ENCODE measurements around the gene LARGE1. TPM values are rescaled to one million over a fixed set of nuclear protein-coding genes. Genes with fewer than 3 reads are reported as not detected.

LARGE1 gene
- polyA plus RNA-seq, 1 experiment = 8.5 TPM

DNA sequence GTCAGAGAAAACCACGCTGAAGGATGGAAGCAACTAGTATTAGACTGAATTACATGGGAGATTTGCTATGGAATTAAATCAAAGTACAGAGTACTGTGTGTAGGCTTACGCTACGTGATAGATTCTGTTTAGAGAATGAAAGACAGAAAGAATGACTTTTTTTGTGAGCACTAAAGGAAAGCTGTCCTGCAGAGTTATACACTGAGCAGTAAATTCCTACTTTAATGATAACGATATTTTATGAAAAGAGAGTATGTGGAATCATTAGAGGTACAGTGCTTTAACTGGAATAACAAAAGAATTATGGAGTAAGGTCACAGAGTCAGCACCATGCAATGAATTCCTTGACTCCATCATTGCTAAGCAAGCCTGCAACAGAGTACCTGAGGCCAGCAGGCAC lies 566.8 kb downstream of the LARGE1 start:
- no peaks in the 10 kb centered on the region for H3K27me3 ChIP-seq (ENCODE audit: control insufficient read depth, insufficient read depth, low read length)
- CTCF ChIA-PET = interaction anchor here (0.6 kb wide), 1 partner anchor 852 kb away, joined by 3 read pairs; no protein-coding TSS in a partner anchor
- no peak overlapping the region for H3K4me3 ChIP-seq (ENCODE audit: low read depth, low read length)
- POLR2A ChIA-PET = no interaction called here
- no peak for DNase-seq (ENCODE audit: low read depth)
- H3K36me3 ChIP-seq (ENCODE audit: control insufficient read depth, insufficient read depth, low read length) = no peaks in the 10 kb centered on the region
- TF ChIP-seq, protein P1, sequence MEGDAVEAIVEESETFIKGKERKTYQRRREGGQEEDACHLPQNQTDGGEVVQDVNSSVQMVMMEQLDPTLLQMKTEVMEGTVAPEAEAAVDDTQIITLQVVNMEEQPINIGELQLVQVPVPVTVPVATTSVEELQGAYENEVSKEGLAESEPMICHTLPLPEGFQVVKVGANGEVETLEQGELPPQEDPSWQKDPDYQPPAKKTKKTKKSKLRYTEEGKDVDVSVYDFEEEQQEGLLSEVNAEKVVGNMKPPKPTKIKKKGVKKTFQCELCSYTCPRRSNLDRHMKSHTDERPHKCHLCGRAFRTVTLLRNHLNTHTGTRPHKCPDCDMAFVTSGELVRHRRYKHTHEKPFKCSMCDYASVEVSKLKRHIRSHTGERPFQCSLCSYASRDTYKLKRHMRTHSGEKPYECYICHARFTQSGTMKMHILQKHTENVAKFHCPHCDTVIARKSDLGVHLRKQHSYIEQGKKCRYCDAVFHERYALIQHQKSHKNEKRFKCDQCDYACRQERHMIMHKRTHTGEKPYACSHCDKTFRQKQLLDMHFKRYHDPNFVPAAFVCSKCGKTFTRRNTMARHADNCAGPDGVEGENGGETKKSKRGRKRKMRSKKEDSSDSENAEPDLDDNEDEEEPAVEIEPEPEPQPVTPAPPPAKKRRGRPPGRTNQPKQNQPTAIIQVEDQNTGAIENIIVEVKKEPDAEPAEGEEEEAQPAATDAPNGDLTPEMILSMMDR (IDR thresholded peaks at IDR 0.05; ENCODE audit: insufficient read depth, low read depth, low read length) = no peak

DNA sequence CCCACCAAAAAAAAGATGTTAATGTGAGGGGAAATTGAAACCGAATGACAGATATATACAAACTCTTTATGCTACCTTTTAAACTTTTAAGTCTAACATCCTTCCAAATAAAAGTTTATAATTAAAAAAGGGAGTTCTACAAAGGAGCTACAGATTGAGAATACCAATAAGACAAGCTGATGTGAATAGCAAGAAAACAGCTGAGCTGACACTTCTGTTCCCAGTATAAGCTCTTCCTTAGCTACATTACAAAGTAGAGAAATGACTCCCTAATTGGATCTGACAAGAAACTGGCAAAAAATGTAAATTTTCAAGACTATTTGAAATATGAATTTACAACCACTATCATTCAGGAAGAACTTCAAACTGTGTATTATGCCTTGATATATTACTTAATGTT lies 567.5 kb downstream of the LARGE1 start:
- DNase-seq (ENCODE audit: low read depth) = no peak
- H3K4me3 ChIP-seq (ENCODE audit: low read depth, low read length) = no peak overlapping the region
- H3K27me3 ChIP-seq (ENCODE audit: control insufficient read depth, insufficient read depth, low read length) = no peaks in the 10 kb centered on the region
- ChIA-PET CTCF (interaction anchor here (1.1 kb wide), 1 partner anchor 18 kb away, joined by 4 read pairs; no protein-coding TSS in a partner anchor), POLR2A (no interaction called here)
- no peaks in the 10 kb centered on the region for H3K36me3 ChIP-seq (ENCODE audit: control insufficient read depth, insufficient read depth, low read length)
- TF ChIP-seq, protein P1 (IDR thresholded peaks at IDR 0.05; ENCODE audit: insufficient read depth, low read depth, low read length) = no peak

DNA sequence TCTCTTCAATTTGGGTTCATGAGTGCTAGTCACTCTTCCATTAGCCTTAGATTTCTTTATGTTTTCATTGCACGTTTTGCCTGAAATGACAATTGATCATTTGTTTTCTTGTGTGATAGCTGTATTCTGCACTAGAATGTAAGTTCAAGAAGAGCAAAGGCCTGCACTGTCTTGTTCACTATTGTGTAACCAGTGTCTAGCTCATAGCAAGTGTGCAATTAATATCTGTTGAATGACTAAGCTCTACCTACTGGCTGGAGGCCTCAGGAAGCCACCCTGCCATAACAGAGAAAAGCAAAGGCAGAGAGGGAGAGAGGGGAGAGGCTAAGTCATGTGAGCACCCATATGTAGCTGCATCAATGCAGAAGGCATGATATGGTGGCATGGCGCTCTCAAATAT lies 569.3 kb downstream of the LARGE1 start:
- TF ChIP-seq, protein P1 (IDR thresholded peaks at IDR 0.05; ENCODE audit: insufficient read depth, low read depth, low read length) = no peak
- no peak for DNase-seq (ENCODE audit: low read depth)
- Histone ChIP-seq H3K36me3 (ENCODE audit: control insufficient read depth, insufficient read depth, low read length) (no peaks in the 10 kb centered on the region), H3K4me3 (ENCODE audit: low read depth, low read length) (no peak overlapping the region), H3K27me3 (ENCODE audit: control insufficient read depth, insufficient read depth, low read length) (no peaks in the 10 kb centered on the region)
- CTCF ChIA-PET = no interaction called here
- POLR2A ChIA-PET = no interaction called here

DNA sequence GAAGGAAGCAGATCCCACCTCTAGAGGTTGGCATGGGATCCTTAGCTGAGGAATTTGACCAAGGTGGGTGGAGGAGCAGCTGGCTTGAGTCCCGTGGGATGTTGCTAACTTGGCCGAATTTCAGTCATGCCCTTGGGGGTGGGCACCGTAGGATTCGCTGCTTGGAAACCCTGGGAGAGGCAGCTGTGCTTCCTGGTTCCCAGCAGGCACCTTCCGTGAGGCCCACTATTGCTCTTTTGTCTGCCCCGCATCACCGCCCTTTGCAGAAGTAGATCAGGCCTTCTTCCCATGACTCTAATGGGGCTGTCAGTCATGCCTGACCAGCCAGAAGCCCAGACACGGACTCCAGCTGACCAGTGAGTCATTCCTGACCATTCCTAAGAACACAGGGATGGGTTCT lies 569.8 kb downstream of the LARGE1 start:
- ChIA-PET POLR2A (no interaction called here), CTCF (no interaction called here)
- Histone ChIP-seq H3K4me3 (ENCODE audit: low read depth, low read length) (no peak overlapping the region), H3K36me3 (ENCODE audit: control insufficient read depth, insufficient read depth, low read length) (no peaks in the 10 kb centered on the region), H3K27me3 (ENCODE audit: control insufficient read depth, insufficient read depth, low read length) (no peaks in the 10 kb centered on the region)
- TF ChIP-seq, protein P1 (IDR thresholded peaks at IDR 0.05; ENCODE audit: insufficient read depth, low read depth, low read length) = no peak
- no peak for DNase-seq (ENCODE audit: low read depth)

DNA sequence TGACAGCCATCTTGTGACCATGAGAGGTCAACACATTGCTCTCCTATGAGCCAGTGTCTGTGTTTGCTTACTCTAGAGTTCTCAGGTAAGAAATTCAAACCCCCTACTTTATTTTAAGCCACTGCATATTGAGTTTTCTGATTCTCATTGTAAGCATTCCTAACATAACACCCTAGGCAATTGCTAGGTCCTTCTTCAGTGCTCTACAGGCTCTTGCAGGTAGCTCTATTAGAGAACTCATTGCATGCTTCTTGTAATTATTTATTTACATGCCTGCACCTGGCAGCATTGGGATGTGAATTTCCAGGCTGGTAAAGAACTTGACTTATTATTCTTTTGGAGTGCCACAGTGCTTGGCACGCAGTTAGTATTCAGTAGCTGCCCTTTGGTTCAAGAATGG lies 573.3 kb downstream of the LARGE1 start:
- DNase-seq (ENCODE audit: low read depth) = no peak
- H3K4me3 ChIP-seq (ENCODE audit: low read depth, low read length) = no peak overlapping the region
- ChIA-PET CTCF (no interaction called here), POLR2A (no interaction called here)
- H3K27me3 ChIP-seq (ENCODE audit: control insufficient read depth, insufficient read depth, low read length) = no peaks in the 10 kb centered on the region
- TF ChIP-seq, protein P1 (IDR thresholded peaks at IDR 0.05; ENCODE audit: insufficient read depth, low read depth, low read length) = no peak
- no peaks in the 10 kb centered on the region for H3K36me3 ChIP-seq (ENCODE audit: control insufficient read depth, insufficient read depth, low read length)

Data from BJ (cell line).